SK-N-SH (cell line): ENCODE results near the gene VPS51. TPM values are rescaled to one million over a fixed set of nuclear protein-coding genes. Genes with fewer than 3 reads are reported as not detected.

Experiments used
- CTCF ChIA-PET: fragments of 300-600, 350-600 bp; formaldehyde crosslinking; extraction: SDS; loops from one replicate; lab custom pipeline; 2021; lab: Yijun Ruan, JAX
- POLR2A ChIA-PET: fragments of 350-600 bp; sonication (Branson Sonifier 250); formaldehyde crosslinking; extraction: SDS; loops from one replicate; lab custom pipeline; 2020; ENCODE audit warnings: antibody characterized with exemption, inconsistent platforms; lab: Yijun Ruan, JAX
- DNase-seq: peaks from one replicate; pipeline ENCODE4 v3.0.0; 2012
- H2AFZ ChIP-seq: fragments of 200-600 bp; sonication (generic); 2 replicates; pipeline ENCODE4 v1.8.1; 2016; ENCODE audit warnings: antibody characterized with exemption, mild to moderate bottlenecking, low read depth
- H3F3A ChIP-seq: fragments of 200-600 bp; sonication (generic); replicated peaks from 2 replicates; pipeline ENCODE3; 2016; ENCODE audit warnings: antibody characterized with exemption, mild to moderate bottlenecking; ENCODE audit not compliant: insufficient read depth
- H3K27ac ChIP-seq, 2 experiments: fragments of 200-500 bp in 1 of 2; fragments of 200-600 bp in 1 of 2; sonication (Bioruptor generic) in 1 of 2; sonication (generic), shearing (Covaris generic) in 1 of 2; 2 replicates each; pipeline versions ENCODE4 v1.5.1 to v1.6.1; 2014 to 2016; ENCODE audit warnings: low read depth in 2 of 2, inconsistent platforms in 1 of 2, low read length in 1 of 2, mild to moderate bottlenecking in 1 of 2, mixed read lengths in 1 of 2
- H3K27me3 ChIP-seq: fragments of 200-600 bp; sonication (generic), shearing (Covaris generic); 2 replicates; pipeline ENCODE4 v1.6.1; 2016; ENCODE audit warnings: mixed run types; ENCODE audit not compliant: insufficient read depth
- H3K36me3 ChIP-seq, 2 experiments: fragments of 200-500 bp in 1 of 2; fragments of 200-600 bp in 1 of 2; sonication (Bioruptor generic) in 1 of 2; sonication (generic) in 1 of 2; replicated peaks in 1 of 2; 2 replicates each; pipeline versions ENCODE3 to v1.5.1; 2014 to 2016; ENCODE audit warnings: low read length in 1 of 2, mild to moderate bottlenecking in 1 of 2; ENCODE audit not compliant: insufficient read depth in 2 of 2, control insufficient read depth in 1 of 2
- H3K4me1 ChIP-seq, 2 experiments: fragments of 200-500 bp in 1 of 2; fragments of 200-600 bp in 1 of 2; sonication (Bioruptor generic) in 1 of 2; sonication (generic), shearing (Covaris generic) in 1 of 2; 2 replicates each; pipeline versions ENCODE4 v1.5.1 to v1.6.1; 2014 to 2016; ENCODE audit warnings: low read depth in 1 of 2, low read length in 1 of 2, mixed run types in 1 of 2; ENCODE audit not compliant: insufficient read depth in 2 of 2, control insufficient read depth in 1 of 2
- H3K4me2 ChIP-seq: fragments of 200-600 bp; sonication (generic), shearing (Covaris generic); 2 replicates; pipeline ENCODE4 v1.6.1; 2017; ENCODE audit warnings: mixed run types
- H3K4me3 ChIP-seq, 2 experiments: fragments of 200-500 bp in 1 of 2; fragments of 200-600 bp in 1 of 2; sonication (Bioruptor generic) in 1 of 2; sonication (generic), shearing (Covaris generic) in 1 of 2; 2 replicates each; pipeline versions ENCODE4 v1.5.1 to v1.8.1; 2014 to 2016; ENCODE audit warnings: low read depth in 2 of 2, inconsistent platforms in 1 of 2, low read length in 1 of 2, mild to moderate bottlenecking in 1 of 2, mixed read lengths in 1 of 2, moderate library complexity in 1 of 2
- H3K79me2 ChIP-seq: fragments of 200-600 bp; sonication (generic); 2 replicates; pipeline ENCODE4 v1.8.1; 2017; ENCODE audit warnings: mild to moderate bottlenecking; ENCODE audit not compliant: insufficient read depth
- H3K9ac ChIP-seq: fragments of 200-600 bp; sonication (generic); 2 replicates; pipeline ENCODE4 v1.6.1; 2017; ENCODE audit warnings: mixed run types
- H3K9me2 ChIP-seq: fragments of 200-600 bp; sonication (generic); 2 replicates; pipeline ENCODE4 v1.6.1; 2017; ENCODE audit warnings: mixed run types
- H3K9me3 ChIP-seq: fragments of 200-600 bp; sonication (generic); 2 replicates; pipeline ENCODE4 v1.6.1; 2017; ENCODE audit warnings: mixed run types, mild to moderate bottlenecking, moderate library complexity
- H4K20me1 ChIP-seq: fragments of 200-600 bp; sonication (generic); 2 replicates; pipeline ENCODE4 v1.6.1; 2017; ENCODE audit warnings: mild to moderate bottlenecking, mixed run types; ENCODE audit not compliant: insufficient read depth
- CHD2 ChIP-seq: fragments of 150-350 bp; IDR thresholded peaks from 2 replicates; pipeline ENCODE4 v1.6.1; 2018; ENCODE audit warnings: low read length; ENCODE audit not compliant: partially characterized antibody
- ELF1 ChIP-seq: IDR thresholded peaks from 2 replicates; pipeline ENCODE4 v1.4.0; 2012
- EP300 ChIP-seq, 2 experiments: IDR thresholded peaks; 2 replicates each; pipeline versions ENCODE4 v1.4.0 to v1.6.1; 2012; ENCODE audit warnings: borderline replicate concordance in 1 of 2, low read depth in 1 of 2, low read length in 1 of 2
- FOSL2 ChIP-seq: IDR thresholded peaks from 2 replicates; pipeline ENCODE4 v1.4.0; 2012; ENCODE audit warnings: low read depth, mild to moderate bottlenecking, moderate library complexity, borderline replicate concordance
- FOXM1 ChIP-seq: IDR thresholded peaks from 2 replicates; pipeline ENCODE4 v1.4.0; 2012; ENCODE audit warnings: low read depth, mild to moderate bottlenecking
- GABPA ChIP-seq: IDR thresholded peaks from 2 replicates; pipeline ENCODE4 v1.4.0; 2012; ENCODE audit warnings: low read depth, mild to moderate bottlenecking
- GATA2 ChIP-seq: sonication (generic); formaldehyde crosslinking; IDR thresholded peaks from 2 replicates; pipeline ENCODE4 v1.5.0; 2020; ENCODE audit warnings: mild to moderate bottlenecking, missing genetic modification reagents
- JUND ChIP-seq: IDR thresholded peaks from 2 replicates; pipeline ENCODE4 v1.4.0; 2012
- MXI1 ChIP-seq: IDR thresholded peaks from 2 replicates; pipeline ENCODE4 v1.6.1; 2012; ENCODE audit warnings: mild to moderate bottlenecking, low read depth, low read length, improper control_type of control experiment
- NRF1 ChIP-seq: IDR thresholded peaks from 2 replicates; pipeline ENCODE4 v1.6.1; 2012; ENCODE audit warnings: low read depth, mild to moderate bottlenecking, low read length
- POLR2AphosphoS5 ChIP-seq: IDR thresholded peaks from 2 replicates; pipeline ENCODE4 v1.6.1; 2012; ENCODE audit warnings: low read depth, low read length
- RCOR1 ChIP-seq: fragments of 150-350 bp; IDR thresholded peaks from 2 replicates; pipeline ENCODE4 v1.6.1; 2017; ENCODE audit warnings: antibody characterized with exemption, low read length
- REST ChIP-seq: IDR thresholded peaks from 2 replicates; pipeline ENCODE4 v1.6.1; 2012; ENCODE audit warnings: mild to moderate bottlenecking, low read depth, low read length, moderate library complexity
- RFX5 ChIP-seq: IDR thresholded peaks from 2 replicates; pipeline ENCODE4 v1.6.1; 2012; ENCODE audit warnings: mild to moderate bottlenecking, improper control_type of control experiment, low read length
- SIN3A ChIP-seq: IDR thresholded peaks from 2 replicates; pipeline ENCODE4 v1.6.1; 2012; ENCODE audit warnings: low read depth, mild to moderate bottlenecking, low read length, moderate library complexity, borderline replicate concordance
- TAF1 ChIP-seq: IDR thresholded peaks from 2 replicates; pipeline ENCODE4 v1.6.1; 2012; ENCODE audit warnings: low read depth, mild to moderate bottlenecking, low read length, moderate library complexity, borderline replicate concordance
- USF2 ChIP-seq: fragments of 150-350 bp; IDR thresholded peaks from 2 replicates; pipeline ENCODE4 v1.6.1; 2017; ENCODE audit warnings: antibody characterized with exemption, low read length, low read depth, borderline replicate concordance
- YY1 ChIP-seq: IDR thresholded peaks from 2 replicates; pipeline ENCODE4 v1.4.0; 2012; ENCODE audit warnings: low read depth, mild to moderate bottlenecking
- WGBS: methylation state at CpG from one replicate; pipeline ENCODE4 v1.1.6; 2017; ENCODE audit warnings: low lambda C conversion rate; 5-methylcytosine and 5-hydroxymethylcytosine counted together
- polyA plus RNA-seq, 3 experiments: library from polyadenylated mRNA; depleted of rRNA; stranded (reverse); fragments of >200 nt; gene quantifications; 2 replicates each; pipeline ENCODE4 v1.2.3, GENCODE V29; 2012
- TF ChIP-seq, protein P1 (sequence below): IDR thresholded peaks from 2 replicates; pipeline ENCODE4 v1.4.0; 2012; ENCODE audit warnings: low read depth
- TF ChIP-seq, protein P2 (sequence below): IDR thresholded peaks from 2 replicates; pipeline ENCODE4 v1.4.0; 2012; ENCODE audit warnings: low read depth, borderline replicate concordance
- TF ChIP-seq, protein P3 (sequence below): IDR thresholded peaks from 2 replicates; pipeline ENCODE4; 2012
- TF ChIP-seq, protein P4 (sequence below): IDR thresholded peaks from 2 replicates; pipeline ENCODE4 v1.4.0; 2012; ENCODE audit warnings: low read depth, borderline replicate concordance

VPS51 gene
- polyA plus RNA-seq, 1 of the 3 experiments (the other 2 are of a cell fraction), result 59.9 TPM

- WGBS, result under 1% methylated on average over 40 of the region's 79 CpGs
- Histone ChIP-seq H3K36me3 (peaks cover 14 to 38% of the 10 kb centered on the region in 2 experiments), H3K4me1 (peaks cover 8 to 20% of the 10 kb centered on the region in 2 experiments), H3K9ac (peak within 1 kb of the TSS; percentile 89), H3K9me2 (no peaks in the 10 kb centered on the region), H2AFZ (peak within 1 kb of the TSS; percentile 86; the same call in 1 of the 2 replicates), H3K79me2 (peaks cover 65% of the 10 kb centered on the region), H3K9me3 (no peaks in the 10 kb centered on the region), H3K4me3 (peak within 1 kb of the TSS; percentile 87 to 92), H4K20me1 (no peaks in the 10 kb centered on the region), H3F3A (no peaks in the 10 kb centered on the region), H3K27me3 (no peaks in the 10 kb centered on the region), H3K4me2 (peak within 1 kb of the TSS; percentile 83), H3K27ac (peak within 1 kb of the TSS; percentile 88 to 93)
- TF ChIP-seq ELF1 (peak; percentile 100), SIN3A (peak; percentile 96), RCOR1 (no peak), GATA2 (CRISPR knock-in tag) (no peak), POLR2AphosphoS5 (peak; percentile 71), YY1 (peak; percentile 76), GABPA (peak; percentile 98), FOXM1 (0 out of 2 replicates have a peak, but pooled peaks have one; percentile 16), REST (no peak; the same call in 1 of the 2 replicates), FOSL2 (no peak), MXI1 (peak; percentile 91), JUND (no peak), RFX5 (no peak; the same call in 1 of the 2 replicates), NRF1 (no peak), TAF1 (peak; percentile 74), USF2 (no peak), CHD2 (peak; percentile 66), EP300 (IDR thresholded peaks at IDR 0.05; ENCODE audit: borderline replicate concordance in 1 of 2, low read depth in 1 of 2, low read length in 1 of 2) (0 out of 4 replicates have a peak, but pooled peaks of 1 of the 2 experiments have one; percentile 6)
- TF ChIP-seq, protein P1, sequence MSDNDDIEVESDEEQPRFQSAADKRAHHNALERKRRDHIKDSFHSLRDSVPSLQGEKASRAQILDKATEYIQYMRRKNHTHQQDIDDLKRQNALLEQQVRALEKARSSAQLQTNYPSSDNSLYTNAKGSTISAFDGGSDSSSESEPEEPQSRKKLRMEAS, result peak; percentile 89
- TF ChIP-seq, protein P2, sequence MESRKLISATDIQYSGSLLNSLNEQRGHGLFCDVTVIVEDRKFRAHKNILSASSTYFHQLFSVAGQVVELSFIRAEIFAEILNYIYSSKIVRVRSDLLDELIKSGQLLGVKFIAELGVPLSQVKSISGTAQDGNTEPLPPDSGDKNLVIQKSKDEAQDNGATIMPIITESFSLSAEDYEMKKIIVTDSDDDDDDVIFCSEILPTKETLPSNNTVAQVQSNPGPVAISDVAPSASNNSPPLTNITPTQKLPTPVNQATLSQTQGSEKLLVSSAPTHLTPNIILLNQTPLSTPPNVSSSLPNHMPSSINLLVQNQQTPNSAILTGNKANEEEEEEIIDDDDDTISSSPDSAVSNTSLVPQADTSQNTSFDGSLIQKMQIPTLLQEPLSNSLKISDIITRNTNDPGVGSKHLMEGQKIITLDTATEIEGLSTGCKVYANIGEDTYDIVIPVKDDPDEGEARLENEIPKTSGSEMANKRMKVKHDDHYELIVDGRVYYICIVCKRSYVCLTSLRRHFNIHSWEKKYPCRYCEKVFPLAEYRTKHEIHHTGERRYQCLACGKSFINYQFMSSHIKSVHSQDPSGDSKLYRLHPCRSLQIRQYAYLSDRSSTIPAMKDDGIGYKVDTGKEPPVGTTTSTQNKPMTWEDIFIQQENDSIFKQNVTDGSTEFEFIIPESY, result no peak
- TF ChIP-seq, protein P3, sequence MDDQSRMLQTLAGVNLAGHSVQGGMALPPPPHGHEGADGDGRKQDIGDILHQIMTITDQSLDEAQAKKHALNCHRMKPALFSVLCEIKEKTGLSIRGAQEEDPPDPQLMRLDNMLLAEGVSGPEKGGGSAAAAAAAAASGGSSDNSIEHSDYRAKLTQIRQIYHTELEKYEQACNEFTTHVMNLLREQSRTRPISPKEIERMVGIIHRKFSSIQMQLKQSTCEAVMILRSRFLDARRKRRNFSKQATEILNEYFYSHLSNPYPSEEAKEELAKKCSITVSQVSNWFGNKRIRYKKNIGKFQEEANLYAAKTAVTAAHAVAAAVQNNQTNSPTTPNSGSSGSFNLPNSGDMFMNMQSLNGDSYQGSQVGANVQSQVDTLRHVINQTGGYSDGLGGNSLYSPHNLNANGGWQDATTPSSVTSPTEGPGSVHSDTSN, result peak; percentile 28
- TF ChIP-seq, protein P4, sequence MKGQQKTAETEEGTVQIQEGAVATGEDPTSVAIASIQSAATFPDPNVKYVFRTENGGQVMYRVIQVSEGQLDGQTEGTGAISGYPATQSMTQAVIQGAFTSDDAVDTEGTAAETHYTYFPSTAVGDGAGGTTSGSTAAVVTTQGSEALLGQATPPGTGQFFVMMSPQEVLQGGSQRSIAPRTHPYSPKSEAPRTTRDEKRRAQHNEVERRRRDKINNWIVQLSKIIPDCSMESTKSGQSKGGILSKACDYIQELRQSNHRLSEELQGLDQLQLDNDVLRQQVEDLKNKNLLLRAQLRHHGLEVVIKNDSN, result no peak
- CTCF ChIA-PET, result interaction anchor here (1.5 to 2.6 kb wide), 2 partner anchors 26 to 70 kb away, joined by 6 to 11 read pairs; partner anchors contain the start of gene ARL2
- POLR2A ChIA-PET, result interaction anchor here (1.0 kb wide), 1 partner anchor 34 kb away, joined by 3 read pairs; no protein-coding TSS in a partner anchor
- peak; percentile 99 for DNase-seq
These were observed 12.0 kb upstream of the VPS51 start, which contains the start of the genes CDCA5 and ZFPL1 for GRCh38 chr11:65083834-65084597. Gene CDCA5, minus strand, starts transcription at chr11:65084040. Its CDS starts 62 bp downstream, at chr11:65083978. Gene ZFPL1, plus strand, starts transcription at chr11:65084222. Its CDS starts 477 bp downstream, at chr11:65084699.
